K562 (cell line): ENCODE results near the gene HIVEP1. TPM values are rescaled to one million over a fixed set of nuclear protein-coding genes. Genes with fewer than 3 reads are reported as not detected.

Experiments
- ATAC-seq: fragments of 200-7000 bp; cut with Tn5 transposase; 3 replicates; pipeline ENCODE4 v1.9.1; 2020; ENCODE audit warnings: moderate library complexity
- BruUV-seq: library from RNA; stranded (reverse); fragments of 400-500 nt; replicated peaks from 2 replicates; lab custom pipeline; 2021; lab: Mats Ljungman, UMichigan
- CTCF ChIA-PET: fragments of 300-600 bp; formaldehyde crosslinking; extraction: SDS; loops from one replicate; lab custom pipeline; 2021; ENCODE audit warnings: low intra/inter-chr PET ratio; lab: Yijun Ruan, JAX
- POLR2A ChIA-PET: fragments of 300-600, 350-650 bp; sonication (Branson Sonifier 250); formaldehyde crosslinking; extraction: SDS; loops from one replicate; lab custom pipeline; 2021; ENCODE audit warnings: antibody characterized with exemption, inconsistent platforms; lab: Yijun Ruan, JAX
- DNase-seq, 4 experiments: peaks; one replicate each; pipeline versions ENCODE4 v3.0.0 to v3.0.0-alpha.2; 2011 to 2018; ENCODE audit warnings: low spot score in 3 of 4, mixed read lengths in 3 of 4; ENCODE audit errors: extremely low read depth in 1 of 4
- FAIRE-seq: peaks from 2 replicates; lab custom pipeline; 2011; peaks lifted over from hg19 to GRCh38; lab: Jason Lieb, UNC
- H2AFZ ChIP-seq: 2 replicates; pipeline ENCODE4 v1.6.0; 2011; ENCODE audit warnings: low read depth, low read length, control low read depth, inconsistent platforms
- H3K27ac ChIP-seq: fragments of 200-600 bp; 3 replicates; pipeline ENCODE4 v1.8.0; 2011; ENCODE audit warnings: low read depth, mild to moderate bottlenecking, control low read depth, inconsistent platforms, low read length, moderate library complexity, mixed read lengths; ENCODE audit errors: extremely low read depth
- H3K27me3 ChIP-seq, 2 experiments: fragments of 300-600 bp in 1 of 2; 2 replicates in 1 of 2; 3 replicates in 1 of 2; pipeline versions ENCODE4 v1.6.0 to v1.8.0; 2011; ENCODE audit warnings: inconsistent platforms in 2 of 2, low read length in 2 of 2, mild to moderate bottlenecking in 1 of 2, mixed read lengths in 1 of 2, moderate library complexity in 1 of 2; ENCODE audit not compliant: control insufficient read depth in 2 of 2, insufficient read depth in 2 of 2
- H3K36me3 ChIP-seq: fragments of 300-600 bp; 3 replicates; pipeline ENCODE4 v1.8.0; 2011; ENCODE audit warnings: mild to moderate bottlenecking, low read length, inconsistent platforms; ENCODE audit not compliant: control insufficient read depth, insufficient read depth
- H3K4me1 ChIP-seq, 2 experiments: fragments of 200-600 bp in 1 of 2; replicated peaks in 1 of 2; 2 replicates in 1 of 2; 3 replicates in 1 of 2; pipeline versions ENCODE4 v1.5.1 to v1.8.0; 2011; ENCODE audit warnings: inconsistent platforms in 2 of 2, low read length in 2 of 2, mild to moderate bottlenecking in 1 of 2, mixed read lengths in 1 of 2, moderate library complexity in 1 of 2; ENCODE audit not compliant: control insufficient read depth in 2 of 2, insufficient read depth in 2 of 2
- H3K4me2 ChIP-seq: 2 replicates; pipeline ENCODE4 v1.6.1; 2011; ENCODE audit warnings: low read length, control low read depth, inconsistent platforms, mixed read lengths; ENCODE audit not compliant: insufficient read depth
- H3K4me3 ChIP-seq: fragments of 200-600 bp; sonication (generic), shearing (Covaris generic); 2 replicates; pipeline ENCODE4 v1.5.1; 2016; ENCODE audit warnings: control low read depth, inconsistent platforms
- H3K79me2 ChIP-seq: fragments of 200-600 bp; 3 replicates; pipeline ENCODE4 v1.8.0; 2011; ENCODE audit warnings: low read length, inconsistent platforms; ENCODE audit not compliant: control insufficient read depth, insufficient read depth
- H3K9ac ChIP-seq, 2 experiments: 2 replicates each; pipeline versions ENCODE4 v1.6.0 to v1.6.1; 2011; ENCODE audit warnings: low read depth in 2 of 2, low read length in 2 of 2, control low read depth in 1 of 2, inconsistent platforms in 1 of 2, mild to moderate bottlenecking in 1 of 2, mixed read lengths in 1 of 2; ENCODE audit not compliant: insufficient read depth in 1 of 2
- H3K9me1 ChIP-seq: one replicate; pipeline ENCODE4 v1.6.0; 2011; ENCODE audit warnings: inconsistent platforms, mild to moderate bottlenecking, low read length, moderate library complexity; ENCODE audit not compliant: control insufficient read depth, insufficient read depth
- H3K9me3 ChIP-seq: replicated peaks from 2 replicates; pipeline ENCODE4 v1.5.1; 2011; ENCODE audit warnings: low read depth, low read length, inconsistent platforms; ENCODE audit not compliant: control insufficient read depth, insufficient read depth
- H4K20me1 ChIP-seq: replicated peaks from 2 replicates; pipeline ENCODE4 v1.6.1; 2011; ENCODE audit warnings: low read length, inconsistent platforms, mixed read lengths; ENCODE audit not compliant: control insufficient read depth, insufficient read depth
- JUNB ChIP-seq: fragments of 450-650 bp; formaldehyde crosslinking; conservative IDR thresholded peaks from 2 replicates; pipeline ENCODE4 v1.4.0; 2020; ENCODE audit warnings: mild to moderate bottlenecking
- TBP ChIP-seq: optimal IDR thresholded peaks from 2 replicates; pipeline ENCODE3; 2011; ENCODE audit warnings: low read depth, low read length, improper control_type of control experiment
- WGBS: fragments of 100-300 bp; shearing (Covaris generic); methylation state at CpG from one replicate; pipeline ENCODE4 v1.1.6; 2016; ENCODE audit warnings: low coverage, mixed read lengths; ENCODE audit not compliant: insufficient coverage; ENCODE audit errors: missing lambda C conversion rate; 5-methylcytosine and 5-hydroxymethylcytosine counted together
- in situ Hi-C: fragments of 300-500 bp; cut with MboI; formaldehyde crosslinking; loops from 4 replicates; pipeline ENCODE4 v1.15.0; 2018; ENCODE audit warnings: inconsistent platforms, mixed read lengths
- intact Hi-C: fragments of 100-400 bp; cut with micrococcal nuclease; formaldehyde crosslinking; loops from 2 replicates; pipeline ENCODE4 v1.14.2; 2022
- polyA plus RNA-seq, 8 experiments: library from polyadenylated mRNA; depleted of rRNA in 4 of 8; stranded (reverse) in 5 of 8; unstranded in 3 of 8; fragments of >200 nt; fragmentation: Nextera tagmentation in 2 of 8; fragmentation: Illumina TruSeq in 1 of 8; extraction: Ambion mirVana in 2 of 8; extraction: Trizol in 1 of 8; gene quantifications; 2 replicates each; pipeline versions ENCODE4 v1.2.1 to v1.2.3, GENCODE V29; 2011 to 2014; ENCODE audit warnings: inconsistent platforms in 1 of 8, missing spikeins in 1 of 8
- total RNA-seq, 7 experiments: library from RNA; depleted of rRNA in 6 of 7; stranded (reverse); fragments of >200 nt in 6 of 7; fragmentation: Illumina TruSeq in 2 of 7; extraction: Trizol in 2 of 7; gene quantifications; 2 replicates each; pipeline versions ENCODE4 v1.2.1 to v1.2.3, GENCODE V29; 2011 to 2021; ENCODE audit warnings: low replicate concordance in 1 of 7
- TF ChIP-seq, protein P1 (sequence below): fragments of 450-650 bp; formaldehyde crosslinking; IDR thresholded peaks from 2 replicates; pipeline ENCODE4 v1.4.0; 2022; ENCODE audit warnings: missing genetic modification characterization

HIVEP1 gene
- total and polyA plus RNA-seq, 9 of the 15 experiments (the other 6 are each of a cell fraction or from before 2014, with no cell fraction given) = 6.0 to 33.3 (median 21.7) TPM

DNA sequence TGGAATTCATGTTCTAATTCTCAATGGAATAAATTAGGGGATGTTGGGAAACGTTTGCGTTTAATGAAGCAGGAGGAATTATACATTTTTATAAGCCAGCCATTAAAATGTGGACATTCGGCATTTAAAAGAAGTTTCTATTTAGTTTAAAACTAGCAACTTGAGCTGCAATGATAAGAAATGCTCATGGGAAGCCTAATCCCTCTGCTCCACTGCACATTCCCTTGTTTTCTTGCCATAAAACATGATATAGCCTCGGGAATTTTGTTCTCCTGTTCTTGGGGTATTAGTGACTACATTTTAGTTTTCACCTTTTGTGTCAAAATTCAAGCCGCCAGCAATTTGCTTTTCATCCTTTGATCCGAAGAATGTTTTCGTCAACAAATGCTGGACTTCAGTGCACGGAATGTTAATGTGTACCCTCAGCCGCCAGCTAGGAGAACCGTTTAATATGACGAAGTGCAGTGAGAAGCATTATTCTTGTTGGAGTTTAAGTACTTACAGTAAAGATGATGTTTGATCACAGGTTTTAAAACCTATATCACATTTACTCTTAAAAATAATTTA lies 137.9 kb downstream of the HIVEP1 start:
- H2AFZ ChIP-seq = no peak overlapping the region
- intact Hi-C loops (loop anchor here (10.0 kb wide), 1 partner anchor 455 kb away; no protein-coding TSS in a partner anchor), in situ Hi-C loops (no loop called here)
- no peaks in the 10 kb centered on the region for H3K9me3 ChIP-seq
- no peak overlapping the region for H3K27ac ChIP-seq
- H3K79me2 ChIP-seq = no peaks in the 10 kb centered on the region
- CTCF ChIA-PET = interaction anchor here (1.2 kb wide), 1 partner anchor 451 kb away, joined by 3 read pairs; no protein-coding TSS in a partner anchor
- no peaks in the 10 kb centered on the region for H3K9me1 ChIP-seq
- no peaks in the 10 kb centered on the region for H3K4me1 ChIP-seq
- no peak overlapping the region for H3K9ac ChIP-seq
- 91% methylated on average over 11 of the region's 11 CpGs for WGBS
- H3K36me3 ChIP-seq = peaks cover 37% of the 10 kb centered on the region
- no peak for ATAC-seq
- no peak for DNase-seq
- H4K20me1 ChIP-seq = no peaks in the 10 kb centered on the region
- no peaks in the 10 kb centered on the region for H3K27me3 ChIP-seq
- no peak overlapping the region for H3K4me2 ChIP-seq
- FAIRE-seq = no peak
- TF ChIP-seq, protein P1, sequence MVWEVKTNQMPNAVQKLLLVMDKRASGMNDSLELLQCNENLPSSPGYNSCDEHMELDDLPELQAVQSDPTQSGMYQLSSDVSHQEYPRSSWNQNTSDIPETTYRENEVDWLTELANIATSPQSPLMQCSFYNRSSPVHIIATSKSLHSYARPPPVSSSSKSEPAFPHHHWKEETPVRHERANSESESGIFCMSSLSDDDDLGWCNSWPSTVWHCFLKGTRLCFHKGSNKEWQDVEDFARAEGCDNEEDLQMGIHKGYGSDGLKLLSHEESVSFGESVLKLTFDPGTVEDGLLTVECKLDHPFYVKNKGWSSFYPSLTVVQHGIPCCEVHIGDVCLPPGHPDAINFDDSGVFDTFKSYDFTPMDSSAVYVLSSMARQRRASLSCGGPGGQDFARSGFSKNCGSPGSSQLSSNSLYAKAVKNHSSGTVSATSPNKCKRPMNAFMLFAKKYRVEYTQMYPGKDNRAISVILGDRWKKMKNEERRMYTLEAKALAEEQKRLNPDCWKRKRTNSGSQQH (CRISPR knock-in tag) = no peak
- no peak for TF ChIP-seq TBP
- no peak for TF ChIP-seq JUNB (CRISPR knock-in tag)
- BruUV-seq = no TSS peak
- POLR2A ChIA-PET = no interaction called here
- no peak overlapping the region for H3K4me3 ChIP-seq
